NCI-H524 (cell line): Measurements from ENCODE around the gene ADCY10.
A peak's percentile ranks its signal among the peaks of the same experiment; 100 is the strongest.
"Not testable (repeated sequence)": the region's sequence is repeated elsewhere in the genome, so short reads cannot be mapped to it uniquely, and the experiment has no call there.

Experiments used
- DNase-seq, 2 experiments: peaks; one replicate each; lab custom pipeline; 2025; lab: John Stamatoyannopoulos, UW

The ADCY10 gene, protein sequence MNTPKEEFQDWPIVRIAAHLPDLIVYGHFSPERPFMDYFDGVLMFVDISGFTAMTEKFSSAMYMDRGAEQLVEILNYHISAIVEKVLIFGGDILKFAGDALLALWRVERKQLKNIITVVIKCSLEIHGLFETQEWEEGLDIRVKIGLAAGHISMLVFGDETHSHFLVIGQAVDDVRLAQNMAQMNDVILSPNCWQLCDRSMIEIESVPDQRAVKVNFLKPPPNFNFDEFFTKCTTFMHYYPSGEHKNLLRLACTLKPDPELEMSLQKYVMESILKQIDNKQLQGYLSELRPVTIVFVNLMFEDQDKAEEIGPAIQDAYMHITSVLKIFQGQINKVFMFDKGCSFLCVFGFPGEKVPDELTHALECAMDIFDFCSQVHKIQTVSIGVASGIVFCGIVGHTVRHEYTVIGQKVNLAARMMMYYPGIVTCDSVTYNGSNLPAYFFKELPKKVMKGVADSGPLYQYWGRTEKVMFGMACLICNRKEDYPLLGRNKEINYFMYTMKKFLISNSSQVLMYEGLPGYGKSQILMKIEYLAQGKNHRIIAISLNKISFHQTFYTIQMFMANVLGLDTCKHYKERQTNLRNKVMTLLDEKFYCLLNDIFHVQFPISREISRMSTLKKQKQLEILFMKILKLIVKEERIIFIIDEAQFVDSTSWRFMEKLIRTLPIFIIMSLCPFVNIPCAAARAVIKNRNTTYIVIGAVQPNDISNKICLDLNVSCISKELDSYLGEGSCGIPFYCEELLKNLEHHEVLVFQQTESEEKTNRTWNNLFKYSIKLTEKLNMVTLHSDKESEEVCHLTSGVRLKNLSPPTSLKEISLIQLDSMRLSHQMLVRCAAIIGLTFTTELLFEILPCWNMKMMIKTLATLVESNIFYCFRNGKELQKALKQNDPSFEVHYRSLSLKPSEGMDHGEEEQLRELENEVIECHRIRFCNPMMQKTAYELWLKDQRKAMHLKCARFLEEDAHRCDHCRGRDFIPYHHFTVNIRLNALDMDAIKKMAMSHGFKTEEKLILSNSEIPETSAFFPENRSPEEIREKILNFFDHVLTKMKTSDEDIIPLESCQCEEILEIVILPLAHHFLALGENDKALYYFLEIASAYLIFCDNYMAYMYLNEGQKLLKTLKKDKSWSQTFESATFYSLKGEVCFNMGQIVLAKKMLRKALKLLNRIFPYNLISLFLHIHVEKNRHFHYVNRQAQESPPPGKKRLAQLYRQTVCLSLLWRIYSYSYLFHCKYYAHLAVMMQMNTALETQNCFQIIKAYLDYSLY (N-terminal part only)

GRCh38 chr1:167913895-167914496 is at the start of gene ADCY10:
ADCY10 (minus strand) TSS chr1:167914134; CDS start chr1:167905140, 8,994 bp downstream.
- no peak for DNase-seq

DNA sequence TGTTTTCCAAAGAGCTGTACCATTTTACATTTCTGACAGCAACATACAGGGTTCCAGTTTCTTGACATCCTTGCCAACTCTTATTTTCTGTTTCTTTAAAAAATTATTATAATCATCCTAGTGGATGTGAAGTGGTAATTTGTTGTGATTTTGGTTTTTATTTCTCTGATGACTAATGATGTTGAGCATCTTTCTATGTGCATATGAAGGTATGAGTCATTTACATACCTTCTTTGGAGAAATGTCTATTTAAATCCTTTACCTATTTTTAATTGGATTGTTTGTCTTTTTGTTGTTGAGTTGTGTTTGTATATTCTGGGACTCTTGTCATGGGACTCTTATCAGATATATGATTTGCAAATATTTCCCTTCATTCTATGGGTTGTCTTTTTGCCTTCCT is 43.8 kb upstream of the ADCY10 start:
- DNase-seq: no peak

- DNase-seq: no peak
Observed at GRCh38 chr1:167955915-167956314, 42.0 kb upstream of the ADCY10 start.

DNA sequence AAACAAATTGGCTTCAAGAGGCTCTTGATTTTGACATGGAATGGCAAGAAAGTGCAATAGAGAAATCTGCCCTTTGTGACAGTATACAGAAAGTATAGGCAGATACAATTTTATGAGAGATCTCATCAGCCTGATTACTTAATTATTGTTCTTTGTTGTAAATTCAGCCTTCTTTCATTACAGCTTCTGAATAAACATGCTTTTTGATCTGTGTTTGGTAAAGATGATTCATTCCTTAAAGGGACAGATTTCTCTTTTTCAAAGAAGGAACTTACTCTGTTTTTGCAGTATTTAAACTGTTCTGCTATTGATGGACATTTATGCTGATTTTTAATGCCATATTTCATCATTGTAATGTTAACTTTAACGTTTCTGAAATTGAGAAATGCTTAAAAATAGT is 36.6 kb upstream of the ADCY10 start:
- no peak for DNase-seq

DNA sequence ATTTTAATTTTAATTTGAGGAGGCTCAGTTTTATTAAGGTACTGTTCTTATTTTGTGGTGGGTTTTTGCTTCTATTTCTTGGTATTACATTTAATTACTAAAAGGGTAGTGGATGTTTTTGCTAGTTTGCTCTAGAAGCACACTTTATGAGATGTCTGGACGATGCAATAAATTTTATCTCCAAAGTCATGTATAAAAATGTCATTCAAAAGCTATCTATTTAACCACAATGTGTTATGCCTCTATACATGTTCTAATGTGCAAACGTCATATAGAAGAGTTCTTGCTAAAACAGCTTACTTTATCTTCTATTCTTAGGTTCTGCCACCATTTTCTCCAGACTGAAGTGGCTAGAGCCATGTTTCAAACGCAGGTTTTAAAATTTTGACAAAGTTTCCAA is 35.9 kb upstream of the ADCY10 start:
- DNase-seq: no peak

DNA sequence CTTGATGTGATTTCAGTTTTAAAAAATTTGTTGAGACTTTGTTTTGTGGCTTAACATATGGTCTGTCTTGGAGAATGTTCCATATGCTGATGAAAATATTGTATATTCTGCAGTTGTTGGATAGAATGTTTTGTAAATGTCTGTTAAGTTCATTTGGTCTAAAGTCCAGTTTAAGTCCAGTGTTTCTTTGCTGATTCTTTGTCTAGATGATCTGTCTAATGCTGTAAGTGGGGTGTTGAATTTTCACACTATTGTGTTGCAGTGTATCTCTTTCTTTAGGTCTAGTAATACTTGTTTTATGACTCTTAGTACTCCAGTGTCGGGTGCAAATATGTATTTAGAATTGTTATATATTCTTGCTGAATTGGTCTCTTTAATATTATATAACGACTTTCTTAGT is 33.8 kb upstream of the ADCY10 start:
- DNase-seq: no peak

- DNase-seq: no peak
Observed at GRCh38 chr1:167943541-167943940, 29.6 kb upstream of the ADCY10 start.

GRCh38 chr1:167940264-167940663 is 26.3 kb upstream of the ADCY10 start:
- no peak for DNase-seq

DNA sequence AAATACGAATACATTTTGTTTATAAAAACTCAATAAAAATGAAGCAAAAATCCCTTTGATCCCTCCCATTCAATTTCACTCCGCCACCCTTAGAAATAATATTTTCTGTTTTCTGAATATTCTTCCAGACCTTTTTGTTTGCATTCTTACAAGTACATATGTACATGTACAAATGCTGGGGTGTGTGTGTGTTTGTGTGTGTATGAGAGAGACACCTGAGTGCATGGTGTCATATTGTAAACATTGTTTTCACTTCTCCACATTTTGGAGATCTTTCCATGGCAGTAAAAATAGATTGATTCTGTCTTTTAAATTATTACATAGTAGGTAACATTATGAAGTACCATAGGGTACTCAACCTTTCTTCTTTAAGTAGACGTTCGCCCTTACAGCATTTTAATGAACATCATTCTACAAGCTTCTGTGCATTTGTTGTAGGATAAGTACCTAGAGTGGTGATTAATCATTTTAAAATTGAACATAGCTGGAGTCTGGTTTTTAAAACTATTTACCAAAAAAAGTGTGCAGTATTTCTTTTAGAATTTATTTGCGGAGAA is 24.2 kb upstream of the ADCY10 start:
- peak in 1 of 2 experiments; percentile 37 for DNase-seq

DNA sequence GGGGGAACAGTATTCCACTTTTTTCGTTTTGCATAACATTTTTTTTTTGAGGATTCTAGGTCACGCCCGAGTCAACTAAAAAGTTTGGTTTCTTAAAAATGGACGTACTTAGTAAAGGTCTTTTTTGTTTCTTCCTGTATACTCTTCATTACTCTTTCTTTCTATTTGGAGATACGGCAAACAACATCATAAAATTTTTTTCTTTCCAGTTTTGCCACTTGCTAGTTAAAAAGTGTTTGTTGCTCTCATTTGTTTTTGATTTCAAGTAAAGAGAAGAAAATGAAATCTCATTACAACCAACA is 23.7 kb upstream of the ADCY10 start:
- DNase-seq: no peak

GRCh38 chr1:167936930-167937708 is 23.2 kb upstream of the ADCY10 start, which contains the start of gene MPC2:
MPC2 (minus strand) TSS chr1:167937072; CDS start chr1:167935841, 1,231 bp downstream.
- DNase-seq: peak; percentile 62 to 77

DNA sequence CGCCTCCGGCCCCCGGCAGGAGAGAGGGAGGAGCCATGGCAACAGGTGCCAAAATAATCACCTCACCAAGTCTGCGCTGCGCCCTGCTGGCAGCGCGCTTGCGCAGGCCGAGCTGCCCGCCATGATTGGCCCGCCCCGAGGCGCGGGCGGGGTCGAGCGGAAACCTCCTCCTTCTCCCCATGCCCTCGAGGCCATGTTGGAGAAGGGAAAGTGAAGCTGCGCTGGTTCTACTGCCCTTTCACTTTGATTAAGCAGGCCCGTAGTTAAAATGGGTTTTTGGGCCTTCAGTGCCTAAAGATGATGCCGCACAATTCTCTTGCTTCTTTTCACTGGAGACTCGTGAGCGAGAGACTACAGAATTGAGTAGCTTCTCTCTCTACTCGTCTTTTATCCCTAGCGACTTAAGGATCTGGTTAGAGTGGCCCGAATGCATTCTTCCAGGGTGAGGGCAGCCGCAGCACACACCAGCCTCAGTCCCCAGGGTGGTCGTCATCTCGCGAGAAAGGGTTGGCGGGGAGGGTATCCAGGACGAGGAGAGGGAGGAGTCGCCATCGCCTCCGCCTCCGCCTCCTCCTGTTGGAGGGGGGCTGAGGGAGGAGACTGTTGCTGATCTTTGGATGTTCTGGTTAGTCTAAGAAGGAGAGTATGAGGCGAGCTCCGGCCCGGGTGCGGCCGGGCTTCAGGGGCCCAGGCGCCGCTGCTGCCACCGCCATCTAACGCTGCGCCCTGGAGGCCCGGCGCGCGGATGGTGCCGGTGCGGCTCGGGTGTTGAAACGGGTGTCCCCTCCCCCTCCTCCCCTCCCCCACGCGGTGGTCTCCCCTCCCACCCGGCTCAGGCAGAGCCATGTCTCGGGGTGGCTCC is 22.4 kb upstream of the ADCY10 start, which contains the start of gene DCAF6:
Gene DCAF6, plus strand, starts transcription at position 616 of the 862 bp plus-strand sequence. Its CDS starts 229 bp downstream, at position 845.
- DNase-seq: peak; percentile 93 to 97

- peak in 1 of 2 experiments; percentile 50 for DNase-seq
Observed at GRCh38 chr1:167935216-167936067, 21.5 kb upstream of the ADCY10 start.

DNA sequence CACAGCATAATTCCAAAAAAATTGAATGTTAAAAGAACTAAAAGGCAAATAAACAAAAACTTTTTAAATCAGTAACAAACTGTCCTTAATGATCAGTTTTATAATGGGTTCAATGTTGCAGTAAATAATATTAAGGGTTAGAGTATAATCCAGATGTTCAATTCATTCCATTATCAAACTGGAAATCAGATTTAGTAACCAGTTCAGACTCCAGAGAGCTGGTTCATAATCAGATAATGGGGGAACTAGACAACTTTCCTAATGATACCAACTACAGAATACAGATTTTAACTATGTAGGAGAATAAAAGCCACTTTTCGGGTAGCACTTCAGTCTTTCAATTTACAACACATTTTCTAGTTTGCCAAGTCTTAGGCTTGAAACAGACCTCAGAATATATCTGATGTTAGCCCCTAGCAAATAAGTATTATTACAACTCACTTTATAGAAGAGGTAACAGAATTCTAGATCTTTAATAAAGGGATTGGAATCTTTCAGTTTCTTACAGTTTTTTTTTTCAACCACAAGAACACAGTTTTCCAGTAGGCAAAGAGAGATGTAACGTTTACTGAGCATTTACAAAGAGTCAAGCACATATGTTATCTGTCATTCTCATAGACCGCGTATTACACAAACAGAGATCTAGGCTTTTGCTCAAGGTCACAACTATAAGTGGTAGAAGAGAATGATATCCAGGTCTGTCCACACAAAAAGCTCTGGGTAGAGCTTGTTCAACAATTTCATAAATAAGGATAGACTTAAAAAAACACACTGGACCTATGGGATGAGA is 20.7 kb upstream of the ADCY10 start:
- peak in 1 of 2 experiments; percentile 35 for DNase-seq

DNA sequence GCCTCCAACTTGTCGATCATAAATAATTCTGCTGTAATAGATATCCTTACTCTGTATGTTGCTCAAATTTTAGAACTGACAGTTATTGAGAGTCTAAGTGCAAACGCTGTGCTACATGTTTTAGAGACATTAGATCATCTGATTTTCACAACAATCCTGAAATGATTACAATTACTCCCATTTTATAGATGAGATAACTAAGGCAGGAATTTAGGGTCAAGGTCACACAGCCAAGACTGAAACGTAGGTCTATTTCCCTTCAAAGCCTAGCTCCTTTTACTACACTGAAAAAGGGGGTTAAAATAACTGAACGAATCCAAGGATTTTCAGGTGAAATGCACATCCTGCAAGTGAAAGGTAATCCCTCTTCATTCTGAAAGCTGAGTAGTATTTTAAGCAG is 19.9 kb upstream of the ADCY10 start:
- no peak for DNase-seq

GRCh38 chr1:167929725-167930124 is 15.8 kb upstream of the ADCY10 start:
- DNase-seq: no peak

- not testable (repeated sequence) for DNase-seq
Observed at GRCh38 chr1:167928919-167929318, 15.0 kb upstream of the ADCY10 start.

- no peak for DNase-seq
Observed at GRCh38 chr1:167928457-167928852, 14.5 kb upstream of the ADCY10 start.
